GM10847 (cell line): ENCODE data around the gene FKBP8.

Source experiments
- POLR2A ChIP-seq: IDR thresholded peaks from 2 replicates; pipeline ENCODE4 v1.6.1; 2011; ENCODE audit not compliant: insufficient read length; ENCODE audit errors: extremely low read depth

Gene FKBP8

GRCh38 chr19:18571564-18572344 lies 28.4 kb upstream of the FKBP8 start, which contains the start of gene UBA52:
UBA52 (plus strand) TSS chr19:18571857; CDS start chr19:18573301, 1,444 bp downstream.
- TF ChIP-seq POLR2A, result peak; percentile 98

DNA sequence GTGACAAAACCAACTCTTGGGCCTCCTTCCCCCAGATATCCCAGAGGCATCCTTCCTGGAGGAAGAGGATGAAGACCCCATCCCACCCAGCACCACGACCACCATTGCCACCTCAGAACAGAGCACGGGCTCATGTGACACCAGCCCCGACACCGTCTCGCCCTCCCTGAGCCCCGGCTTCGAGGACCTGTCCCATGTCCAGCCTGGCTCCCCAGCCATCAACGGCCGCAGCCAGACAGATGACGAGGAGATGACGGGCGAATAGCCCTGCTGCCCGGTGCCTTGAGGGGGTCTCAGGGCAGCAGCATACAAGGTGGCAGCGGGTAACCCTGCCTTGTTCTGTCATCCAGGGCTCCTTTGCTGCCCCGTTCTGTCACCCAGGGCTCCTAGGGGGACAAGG lies 25.0 kb upstream of the FKBP8 start:
- TF ChIP-seq POLR2A, result no peak

GRCh38 chr19:18566953-18567352 lies 23.6 kb upstream of the FKBP8 start:
- no peak for TF ChIP-seq POLR2A

DNA sequence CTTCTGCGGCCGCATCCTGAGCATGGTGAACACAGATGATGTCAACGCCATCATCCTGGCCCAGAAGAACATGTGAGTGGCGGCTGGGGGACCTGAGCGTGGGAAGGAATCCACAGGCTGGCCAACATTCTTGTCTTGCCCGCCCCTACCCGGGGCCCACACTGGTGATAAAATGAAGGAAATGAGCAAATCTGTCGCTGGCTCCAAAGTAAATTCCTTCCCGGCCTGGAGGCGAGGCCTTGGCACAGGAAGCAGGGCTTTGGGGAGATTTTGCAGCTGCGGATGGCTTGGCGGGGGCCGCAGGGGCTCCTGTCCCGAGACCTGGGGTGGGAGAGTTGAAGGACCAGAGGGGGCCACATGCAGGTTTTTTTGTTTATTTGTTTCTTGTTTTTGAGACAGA lies 18.7 kb upstream of the FKBP8 start:
- no peak for TF ChIP-seq POLR2A

GRCh38 chr19:18559685-18560084 lies 16.3 kb upstream of the FKBP8 start:
- no peak for TF ChIP-seq POLR2A

GRCh38 chr19:18558604-18559003 lies 15.2 kb upstream of the FKBP8 start:
- TF ChIP-seq POLR2A, result no peak

- TF ChIP-seq POLR2A, result no peak
Measured at GRCh38 chr19:18558202-18558555, 14.8 kb upstream of the FKBP8 start.

- TF ChIP-seq POLR2A, result peak; percentile 90
Measured at GRCh38 chr19:18557411-18558201, 14.2 kb upstream of the FKBP8 start, which contains the start of gene KXD1. KXD1 (plus strand) TSS chr19:18557870; CDS start chr19:18562057, 4,187 bp downstream.

GRCh38 chr19:18551631-18552030 lies 8.3 kb upstream of the FKBP8 start:
- no peak for TF ChIP-seq POLR2A

DNA sequence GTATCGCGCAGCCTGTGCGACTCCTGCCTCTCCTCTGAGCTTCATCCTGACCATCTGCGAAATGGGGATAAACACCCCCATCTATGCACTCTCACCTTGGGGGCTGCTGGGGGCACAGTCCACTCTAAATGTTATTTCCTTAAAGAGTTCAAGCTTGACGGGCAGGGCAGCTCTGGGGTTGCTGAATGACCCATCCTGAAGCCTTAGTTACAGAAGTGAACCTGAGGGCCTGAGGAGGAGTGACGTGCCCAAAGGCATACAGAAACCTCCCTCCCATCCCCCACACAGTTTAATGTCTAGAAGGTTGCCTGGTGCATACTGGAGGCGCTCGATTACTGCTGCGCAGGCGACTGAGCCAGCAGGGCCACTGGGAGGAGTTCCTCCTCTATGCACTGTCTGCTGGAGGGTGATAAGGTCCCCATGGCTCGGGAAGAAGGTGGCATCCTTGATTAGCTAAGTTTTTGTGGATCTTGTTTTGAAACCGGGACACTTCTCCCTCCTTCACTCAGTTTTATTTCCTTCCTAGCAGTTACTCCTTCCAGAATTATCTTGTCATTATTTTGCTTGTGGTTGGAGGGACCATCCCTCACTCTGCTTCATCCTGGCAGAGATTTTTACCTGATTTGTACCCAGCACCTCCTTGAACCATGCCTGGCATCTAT lies 572 bp upstream of the FKBP8 start:
- peak; percentile 25 for TF ChIP-seq POLR2A

DNA sequence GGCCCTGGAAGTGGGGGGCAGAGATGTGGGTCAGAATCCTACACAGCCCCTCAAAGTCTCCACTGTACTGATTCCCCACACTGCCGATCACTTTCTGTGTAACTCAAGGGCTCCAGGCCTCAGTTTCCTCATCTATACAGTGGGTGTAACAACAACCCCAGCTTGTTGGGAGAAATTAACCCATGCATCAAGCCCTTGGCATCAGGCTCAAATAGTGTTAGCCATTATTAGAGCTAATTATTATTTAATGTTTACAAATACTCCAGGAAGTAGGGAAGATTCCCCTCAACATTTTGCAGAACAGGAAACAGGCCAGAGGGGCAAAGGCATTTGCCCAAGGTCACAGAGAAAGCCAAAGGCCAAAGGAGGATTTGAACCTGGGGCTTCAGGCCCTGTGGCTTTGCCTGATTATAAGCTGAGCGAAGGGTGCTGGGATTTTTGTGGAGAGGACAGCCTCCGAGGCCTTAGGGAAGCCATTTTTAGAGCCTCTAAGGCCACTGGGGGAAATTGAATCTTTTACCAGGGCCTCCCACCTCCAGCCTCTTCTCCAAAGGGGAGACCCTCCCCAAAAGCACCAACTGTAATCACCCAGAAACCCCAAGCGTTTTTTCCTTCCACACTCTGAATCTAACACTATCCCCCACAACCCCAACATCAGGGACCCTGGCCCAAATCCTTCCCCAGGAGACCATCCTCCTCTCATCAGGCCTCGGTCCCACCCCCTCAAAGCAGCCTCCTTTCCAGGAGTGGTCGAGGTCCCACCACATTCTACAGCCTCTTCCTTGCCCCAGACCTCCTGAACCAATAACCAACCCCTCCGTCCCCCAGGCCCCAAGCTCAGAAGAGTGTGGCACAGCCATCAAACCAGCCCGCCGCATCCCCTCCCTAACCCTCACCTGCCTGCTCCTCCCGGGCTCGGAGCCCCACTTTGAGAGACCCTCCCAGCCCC lies 1.1 kb downstream of the FKBP8 start:
- TF ChIP-seq POLR2A, result no peak

DNA sequence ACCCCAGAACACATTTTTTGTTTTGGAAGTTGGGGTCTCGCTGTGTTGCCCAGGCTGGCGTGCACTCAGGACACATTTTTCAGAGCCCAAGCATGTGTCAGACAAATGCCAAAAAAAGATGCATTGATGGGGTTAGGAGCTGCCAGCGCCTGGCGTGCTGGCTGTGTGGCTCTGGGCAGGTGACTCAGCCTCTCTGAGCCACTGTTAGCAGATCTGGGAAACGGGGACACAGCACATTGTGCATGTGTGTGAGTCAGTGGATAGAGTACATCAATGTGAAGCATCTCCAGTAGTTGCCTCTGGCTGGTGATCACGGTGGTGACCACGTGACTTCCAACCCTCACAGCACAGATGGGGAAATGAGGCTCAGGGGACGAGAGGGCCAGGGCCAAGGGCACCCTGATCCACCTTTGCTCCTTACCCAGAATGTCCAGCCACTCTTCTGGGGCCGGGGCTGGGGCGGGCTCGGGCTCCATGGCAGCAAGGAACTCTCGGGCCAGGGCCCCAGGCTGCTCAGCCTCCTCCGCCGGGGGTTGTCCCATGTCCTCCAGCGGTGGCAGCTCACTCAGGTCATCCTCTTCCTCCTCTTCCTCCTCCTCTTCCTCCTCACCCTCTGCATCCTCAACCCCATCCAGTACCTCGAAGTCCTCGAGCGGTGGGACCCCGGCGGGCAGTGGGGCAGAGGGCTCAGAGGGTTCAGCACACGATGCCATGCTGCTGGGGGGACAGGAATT lies 1.9 kb downstream of the FKBP8 start:
- TF ChIP-seq POLR2A, result no peak

DNA sequence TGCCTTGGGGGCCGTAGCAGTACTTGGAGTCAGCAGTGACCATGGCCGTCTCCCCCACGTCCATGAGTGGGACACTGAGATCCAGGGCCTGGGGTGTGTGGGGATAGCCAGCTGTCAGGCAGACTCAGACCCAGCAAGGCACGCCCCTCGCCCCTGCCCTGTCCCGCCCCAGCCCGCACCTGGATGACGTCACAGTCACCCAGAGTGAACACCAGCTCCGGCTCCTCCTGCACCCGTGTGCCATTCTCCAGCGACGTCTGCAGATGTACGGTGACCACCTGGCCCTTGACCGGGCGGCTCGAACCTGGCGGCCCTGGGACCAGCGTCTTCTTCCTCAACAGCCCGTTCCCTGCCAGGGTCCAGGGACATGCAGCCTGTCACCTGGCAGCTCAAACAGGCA lies 4.0 kb downstream of the FKBP8 start:
- no peak for TF ChIP-seq POLR2A

DNA sequence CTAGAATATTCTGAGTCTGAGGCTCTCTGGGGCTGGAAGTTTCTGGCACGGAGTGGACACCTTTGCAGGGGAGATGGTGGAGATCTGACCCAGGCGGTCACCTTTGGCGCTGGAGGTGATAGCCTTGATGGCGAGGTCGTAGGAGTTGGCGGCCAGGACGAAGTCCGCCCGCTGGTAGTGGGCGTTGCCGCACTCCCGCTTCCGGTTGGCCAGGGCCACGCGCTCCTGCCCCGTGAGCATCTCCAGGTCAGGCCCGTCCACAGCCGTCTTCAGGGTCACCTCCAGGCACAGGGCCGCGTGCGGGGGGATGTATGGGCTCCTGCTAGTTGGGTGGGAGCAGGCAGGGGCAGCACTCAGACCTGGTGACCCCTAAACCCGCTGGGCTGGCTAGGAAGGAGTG lies 5.3 kb downstream of the FKBP8 start:
- no peak for TF ChIP-seq POLR2A

DNA sequence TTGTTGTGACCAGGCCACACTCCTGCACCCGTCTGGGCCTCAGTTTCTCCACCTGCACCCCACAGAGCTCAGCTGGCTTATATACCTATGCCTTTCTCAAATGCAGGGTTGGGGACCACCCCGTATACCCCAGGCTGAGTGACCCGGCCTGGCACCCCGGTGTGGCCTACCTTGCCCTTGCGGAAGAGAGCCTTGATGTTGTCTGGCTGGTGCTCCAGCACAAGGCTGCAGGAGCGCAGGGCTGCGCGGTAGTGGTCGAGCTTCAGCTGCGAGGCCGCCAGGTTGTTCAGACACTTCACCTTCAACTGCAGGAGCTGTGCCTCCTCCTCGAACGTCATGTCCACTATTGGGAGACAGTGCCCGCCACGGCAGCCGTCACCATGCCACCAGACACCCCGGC lies 5.9 kb downstream of the FKBP8 start:
- TF ChIP-seq POLR2A, result no peak

DNA sequence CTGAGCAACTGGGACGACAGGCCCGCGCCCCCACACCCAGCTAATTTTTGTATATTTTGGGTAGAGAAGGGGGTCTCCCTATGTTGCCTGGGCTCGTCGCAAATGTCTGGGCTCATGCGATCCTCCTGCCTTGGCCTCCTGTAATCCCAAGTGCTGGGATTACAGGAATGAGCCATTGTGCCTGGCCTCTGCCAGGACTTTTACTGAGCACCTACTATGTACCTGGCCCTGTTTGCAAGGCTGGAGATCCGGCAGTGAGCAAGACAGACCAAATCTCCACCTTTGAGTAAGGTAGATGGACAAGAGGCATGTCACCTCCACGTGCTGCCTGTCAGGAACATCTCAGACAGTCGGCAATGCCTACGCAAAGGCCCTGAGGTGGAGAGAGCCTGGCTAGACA lies 6.9 kb downstream of the FKBP8 start:
- no peak for TF ChIP-seq POLR2A
